ENCODE results near the gene PPIF.

The PPIF gene

DNA sequence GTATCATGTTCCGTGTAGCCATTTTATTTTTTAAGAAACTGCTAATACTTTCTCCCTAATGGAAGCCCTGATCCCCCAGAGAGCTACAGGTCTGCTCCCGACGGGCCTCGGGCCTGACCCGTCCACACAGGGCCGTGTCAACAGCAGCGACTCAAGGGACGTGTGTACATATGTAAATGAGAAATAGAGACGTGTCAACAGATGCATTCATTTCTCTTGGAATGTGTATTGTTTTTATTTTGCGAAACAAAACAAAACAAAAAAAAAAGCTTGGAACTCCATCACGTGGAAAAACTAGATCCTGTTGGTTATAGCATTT is 31.7 kb upstream of the PPIF start:
- no peak for DNase-seq (ENCODE audit: extremely low read depth, low read depth)
- TF ChIP-seq, protein P1, sequence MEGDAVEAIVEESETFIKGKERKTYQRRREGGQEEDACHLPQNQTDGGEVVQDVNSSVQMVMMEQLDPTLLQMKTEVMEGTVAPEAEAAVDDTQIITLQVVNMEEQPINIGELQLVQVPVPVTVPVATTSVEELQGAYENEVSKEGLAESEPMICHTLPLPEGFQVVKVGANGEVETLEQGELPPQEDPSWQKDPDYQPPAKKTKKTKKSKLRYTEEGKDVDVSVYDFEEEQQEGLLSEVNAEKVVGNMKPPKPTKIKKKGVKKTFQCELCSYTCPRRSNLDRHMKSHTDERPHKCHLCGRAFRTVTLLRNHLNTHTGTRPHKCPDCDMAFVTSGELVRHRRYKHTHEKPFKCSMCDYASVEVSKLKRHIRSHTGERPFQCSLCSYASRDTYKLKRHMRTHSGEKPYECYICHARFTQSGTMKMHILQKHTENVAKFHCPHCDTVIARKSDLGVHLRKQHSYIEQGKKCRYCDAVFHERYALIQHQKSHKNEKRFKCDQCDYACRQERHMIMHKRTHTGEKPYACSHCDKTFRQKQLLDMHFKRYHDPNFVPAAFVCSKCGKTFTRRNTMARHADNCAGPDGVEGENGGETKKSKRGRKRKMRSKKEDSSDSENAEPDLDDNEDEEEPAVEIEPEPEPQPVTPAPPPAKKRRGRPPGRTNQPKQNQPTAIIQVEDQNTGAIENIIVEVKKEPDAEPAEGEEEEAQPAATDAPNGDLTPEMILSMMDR (IDR thresholded peaks at IDR 0.05; ENCODE audit: low read depth, low read length), result no peak

DNA sequence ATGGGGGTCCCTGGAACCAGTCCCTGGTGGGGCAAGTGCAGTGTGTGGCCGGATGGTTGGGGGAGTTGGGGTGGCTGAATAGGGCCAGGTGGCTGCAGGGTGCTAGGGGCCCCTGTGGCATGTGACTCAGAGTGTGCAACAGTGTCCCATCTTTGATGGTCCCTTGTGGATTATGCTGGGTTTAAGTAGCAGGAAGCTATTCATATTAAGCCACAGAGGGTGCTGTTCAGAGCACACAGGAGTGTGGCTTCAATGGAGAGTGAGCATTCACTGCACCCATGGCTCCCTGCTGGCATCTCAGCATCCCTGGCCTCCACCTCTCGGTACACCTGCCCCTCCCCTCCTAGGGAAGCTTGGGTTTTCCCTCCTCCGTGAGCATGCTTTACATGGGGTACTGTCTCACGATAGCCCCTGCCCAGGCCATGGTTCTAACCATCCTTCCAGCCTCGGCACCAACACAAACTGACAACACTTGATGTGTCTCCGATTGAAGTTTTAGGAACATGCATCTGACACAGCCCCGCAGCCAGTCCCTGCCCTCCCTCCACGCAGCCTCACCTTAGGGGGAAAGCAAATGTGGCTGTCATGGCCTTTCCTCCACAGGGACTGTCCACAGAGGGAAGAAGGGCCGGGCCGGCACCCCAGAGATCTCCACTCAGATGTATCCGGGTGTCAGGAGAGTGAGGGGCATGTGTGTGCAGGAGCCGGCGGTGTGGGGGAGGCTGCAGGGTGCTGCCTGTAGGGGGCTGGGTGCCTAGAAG is 30.4 kb upstream of the PPIF start:
- DNase-seq (ENCODE audit: extremely low read depth, low read depth), result no peak
- TF ChIP-seq, protein P1 (IDR thresholded peaks at IDR 0.05; ENCODE audit: low read depth, low read length), result no peak; the same call in 1 of the 2 replicates

DNA sequence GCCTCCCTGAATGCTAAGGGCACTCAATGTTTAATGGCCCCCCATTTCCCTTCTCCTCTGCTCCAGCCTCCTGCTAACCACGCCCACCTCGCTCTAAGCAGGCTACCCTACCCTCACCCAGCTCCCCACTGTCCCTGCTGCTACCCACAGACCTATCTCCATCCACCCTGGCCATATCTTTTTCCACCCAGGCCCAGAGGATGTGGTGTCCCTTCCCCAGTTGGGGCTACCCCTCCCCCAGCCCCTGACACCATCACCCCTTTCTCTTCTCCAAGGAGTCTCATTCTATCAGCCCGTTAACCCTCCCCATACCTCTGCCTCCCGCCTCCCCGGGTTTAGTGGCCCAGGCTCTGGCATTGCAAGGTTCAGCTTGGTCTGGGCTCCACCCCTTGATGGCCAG is 28.9 kb upstream of the PPIF start:
- TF ChIP-seq, protein P1 (IDR thresholded peaks at IDR 0.05; ENCODE audit: low read depth, low read length), result no peak

DNA sequence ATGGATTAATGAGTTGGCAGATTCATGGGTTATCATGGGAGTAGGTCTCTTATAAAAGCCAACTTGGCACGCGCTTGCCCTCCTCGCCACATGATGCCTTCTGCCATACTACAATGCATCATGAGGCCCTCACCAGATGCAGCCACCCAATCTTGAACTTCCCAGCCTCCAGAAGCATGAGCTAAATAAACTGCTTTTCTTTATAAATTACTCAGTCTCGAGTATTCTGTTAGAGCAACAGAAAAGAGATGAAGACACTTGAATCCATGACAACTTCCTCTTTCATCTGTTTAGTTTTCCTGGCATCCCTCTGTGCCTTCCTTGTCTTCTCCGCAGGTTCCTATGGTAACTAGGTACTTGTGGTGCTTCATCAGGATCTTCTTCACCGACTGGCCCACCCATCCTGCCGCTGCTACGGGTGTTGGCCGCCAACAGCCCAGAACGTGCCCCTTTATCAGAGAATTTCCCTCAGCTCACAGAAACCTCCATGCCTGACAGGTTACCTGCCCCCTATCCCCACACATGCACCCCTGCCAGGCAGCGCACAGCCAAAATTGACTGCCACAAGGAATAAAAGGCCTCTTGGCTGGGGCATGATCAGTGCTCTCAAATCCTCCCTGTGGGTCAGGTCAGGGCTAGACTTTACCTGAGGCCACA is 28.0 kb upstream of the PPIF start:
- no peak for DNase-seq (ENCODE audit: extremely low read depth, low read depth)
- TF ChIP-seq, protein P1 (IDR thresholded peaks at IDR 0.05; ENCODE audit: low read depth, low read length), result no peak

More for the DNA sequence above, 28.9 kb upstream of the PPIF start:
- no peak for DNase-seq (ENCODE audit: extremely low read depth, low read depth)

DNA sequence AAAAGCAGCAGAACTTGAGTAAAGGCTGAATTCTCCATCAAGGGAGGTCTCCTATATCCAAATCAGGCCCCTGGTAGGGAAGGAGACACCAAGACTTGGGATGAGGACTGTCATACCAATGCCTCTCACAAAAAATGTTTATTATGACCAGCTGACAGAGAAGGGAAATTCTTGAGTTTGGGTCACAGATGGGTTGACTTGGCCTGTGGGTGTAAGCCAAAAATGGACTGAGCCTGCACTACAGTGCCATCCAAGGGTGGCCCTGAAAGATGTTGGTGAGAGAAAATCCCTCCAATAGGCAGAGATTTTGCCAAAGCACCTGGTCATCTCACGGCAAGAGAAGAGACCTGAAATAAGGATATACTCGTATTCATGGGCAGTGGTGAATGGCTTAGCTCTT is 27.0 kb upstream of the PPIF start:
- TF ChIP-seq, protein P1 (IDR thresholded peaks at IDR 0.05; ENCODE audit: low read depth, low read length), result no peak
- no peak for DNase-seq (ENCODE audit: extremely low read depth, low read depth)

DNA sequence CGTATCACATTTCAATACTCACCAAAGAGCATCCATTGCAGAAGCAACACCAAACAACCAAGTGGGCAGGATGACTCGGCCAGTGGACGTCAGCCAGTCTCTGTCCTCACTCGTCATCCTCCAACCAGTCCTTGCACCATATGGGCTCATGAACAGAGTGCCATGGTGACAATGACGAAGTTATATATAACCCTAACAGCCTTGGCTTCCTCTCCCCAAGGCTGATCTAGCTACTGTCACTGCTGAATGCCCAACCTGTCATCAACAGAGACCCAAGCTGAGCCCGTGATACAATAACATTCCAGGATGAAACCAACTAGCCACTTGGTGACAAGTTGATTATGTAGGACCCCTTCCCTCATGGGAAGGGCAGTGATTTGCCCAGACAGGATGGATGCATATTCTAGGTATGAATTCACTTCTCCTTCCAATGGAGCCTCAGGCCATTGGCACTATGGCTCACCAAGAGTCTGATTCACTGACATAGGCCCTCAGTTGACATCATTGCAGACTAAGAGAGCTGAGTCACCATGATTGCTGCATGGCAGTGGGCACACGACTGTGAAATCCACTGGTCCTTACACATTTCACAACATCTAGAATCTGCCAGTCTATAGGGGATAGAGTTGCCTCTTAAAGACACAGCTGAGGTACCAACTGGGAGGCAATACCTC is 26.3 kb upstream of the PPIF start:
- DNase-seq (ENCODE audit: extremely low read depth, low read depth), result peak; percentile 50
- TF ChIP-seq, protein P1 (IDR thresholded peaks at IDR 0.05; ENCODE audit: low read depth, low read length), result no peak

DNA sequence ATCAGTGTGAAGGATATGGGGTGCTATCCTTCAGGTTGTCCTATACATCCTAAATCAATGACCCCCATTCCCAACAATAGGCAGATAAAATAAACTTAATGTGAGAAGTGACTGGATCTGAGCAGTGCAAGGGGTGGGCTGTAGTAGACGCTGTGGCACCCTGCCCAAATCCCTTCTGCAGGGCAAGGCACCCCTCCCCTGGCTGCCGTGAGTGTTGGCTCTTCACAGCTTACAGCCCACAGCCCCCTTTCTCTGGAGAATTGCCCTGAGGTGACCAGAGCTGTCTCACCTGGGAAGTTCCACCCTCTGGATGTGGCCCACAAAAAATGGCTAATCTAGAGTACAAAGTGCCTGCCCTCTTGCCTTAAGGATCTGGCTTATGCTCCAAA is 25.8 kb upstream of the PPIF start:
- TF ChIP-seq, protein P1 (IDR thresholded peaks at IDR 0.05; ENCODE audit: low read depth, low read length), result no peak
- no peak for DNase-seq (ENCODE audit: extremely low read depth, low read depth)
